ENCODE data around the gene MICU1. TPM values are rescaled to one million over a fixed set of nuclear protein-coding genes. Genes with fewer than 3 reads are reported as not detected.

MICU1 gene
- total RNA-seq, 1 experiment from 2014 or later = 39.4 TPM

DNA sequence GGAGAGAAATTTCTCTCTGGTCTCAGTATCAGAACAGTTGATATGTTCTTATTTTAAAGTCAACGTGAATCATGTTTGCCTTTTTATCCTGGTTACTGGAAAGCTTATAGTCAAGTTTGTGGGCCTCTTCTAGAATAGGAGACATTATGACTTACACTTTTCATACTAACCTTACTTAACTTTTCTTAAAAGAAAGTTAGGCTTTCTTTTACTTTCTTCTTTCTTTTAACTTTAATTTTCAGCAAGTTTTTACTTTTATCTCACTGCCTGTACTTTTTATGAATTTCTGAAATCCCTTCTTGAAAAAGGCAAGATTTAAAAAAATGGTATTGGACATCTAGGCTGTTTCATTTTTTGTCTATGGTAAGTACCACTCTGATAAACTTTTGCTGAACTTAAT, 195.9 kb downstream of the MICU1 start:
- H3K79me2 ChIP-seq (ENCODE audit: insufficient read depth, low read length) = no peaks in the 10 kb centered on the region
- no peaks in the 10 kb centered on the region for H3K4me1 ChIP-seq (ENCODE audit: control insufficient read depth in 1 of 2, insufficient read depth in 2 of 2, low read length in 2 of 2)
- H3K9me2 ChIP-seq (ENCODE audit: insufficient read depth) = no peaks in the 10 kb centered on the region
- ATAC-seq (no peak), DNase-seq (ENCODE audit: low read depth, low spot score) (no peak)
- ChIA-PET RAD21 (ENCODE audit: low non-redundant PET in 1 of 2, low total read pairs in 2 of 2, uncharacterized antibody in 2 of 2, unreplicated experiment in 2 of 2) (no interaction called here), POLR2A (no interaction called here), CTCF (no interaction called here)
- no peak overlapping the region for H3K27ac ChIP-seq (ENCODE audit: low read depth, low read length)
- intact Hi-C loops (cut with micrococcal nuclease) = no loop called here
- H3K9ac ChIP-seq (ENCODE audit: low read length) = no peak overlapping the region
- no peak overlapping the region for H3K4me3 ChIP-seq (replicated peaks in 1 of 2; ENCODE audit: low read depth in 1 of 2, low read length in 2 of 2)
- no peak overlapping the region for H3K4me2 ChIP-seq (ENCODE audit: low read length)
- no peak overlapping the region for H2AFZ ChIP-seq (ENCODE audit: low read depth, low read length, poor library complexity, severe bottlenecking)
- no TSS peak for BruUV-seq (replicated peaks)
- H3K36me3 ChIP-seq (ENCODE audit: control insufficient read depth in 1 of 2, insufficient read depth in 2 of 2, low read length in 2 of 2) = no peaks in the 10 kb centered on the region
- H3K9me3 ChIP-seq (ENCODE audit: control insufficient read depth in 1 of 2, insufficient read depth in 1 of 2, low read depth in 1 of 2, low read length in 2 of 2) = no peaks in the 10 kb centered on the region
- TF ChIP-seq JUND (IDR thresholded peaks at IDR 0.05) (no peak), YY1 (IDR thresholded peaks at IDR 0.05; ENCODE audit: extremely low read depth, insufficient replicate concordance, low read depth, low read length) (no peak), ZNF274 (IDR thresholded peaks at IDR 0.05; ENCODE audit: low read depth, low read length) (no peak), RAD21 (IDR thresholded peaks at IDR 0.05; ENCODE audit: low read depth) (no peak), SRF (IDR thresholded peaks at IDR 0.05; ENCODE audit: low read depth) (no peak), MAX (IDR thresholded peaks at IDR 0.05) (no peak), SIN3A (IDR thresholded peaks at IDR 0.05; ENCODE audit: low read depth) (no peak), TCF7L2 (IDR thresholded peaks at IDR 0.05; ENCODE audit: borderline replicate concordance, extremely low read depth, insufficient read depth, insufficient read length) (no peak)
- TF ChIP-seq, protein P1, sequence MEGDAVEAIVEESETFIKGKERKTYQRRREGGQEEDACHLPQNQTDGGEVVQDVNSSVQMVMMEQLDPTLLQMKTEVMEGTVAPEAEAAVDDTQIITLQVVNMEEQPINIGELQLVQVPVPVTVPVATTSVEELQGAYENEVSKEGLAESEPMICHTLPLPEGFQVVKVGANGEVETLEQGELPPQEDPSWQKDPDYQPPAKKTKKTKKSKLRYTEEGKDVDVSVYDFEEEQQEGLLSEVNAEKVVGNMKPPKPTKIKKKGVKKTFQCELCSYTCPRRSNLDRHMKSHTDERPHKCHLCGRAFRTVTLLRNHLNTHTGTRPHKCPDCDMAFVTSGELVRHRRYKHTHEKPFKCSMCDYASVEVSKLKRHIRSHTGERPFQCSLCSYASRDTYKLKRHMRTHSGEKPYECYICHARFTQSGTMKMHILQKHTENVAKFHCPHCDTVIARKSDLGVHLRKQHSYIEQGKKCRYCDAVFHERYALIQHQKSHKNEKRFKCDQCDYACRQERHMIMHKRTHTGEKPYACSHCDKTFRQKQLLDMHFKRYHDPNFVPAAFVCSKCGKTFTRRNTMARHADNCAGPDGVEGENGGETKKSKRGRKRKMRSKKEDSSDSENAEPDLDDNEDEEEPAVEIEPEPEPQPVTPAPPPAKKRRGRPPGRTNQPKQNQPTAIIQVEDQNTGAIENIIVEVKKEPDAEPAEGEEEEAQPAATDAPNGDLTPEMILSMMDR (IDR thresholded peaks at IDR 0.05 in 2 of 3, conservative IDR thresholded peaks at IDR 0.05 in 1 of 3; ENCODE audit: borderline replicate concordance in 1 of 3, insufficient read depth in 1 of 3, low read depth in 2 of 3, low read length in 2 of 3) = no peak
- TF ChIP-seq, protein P2, sequence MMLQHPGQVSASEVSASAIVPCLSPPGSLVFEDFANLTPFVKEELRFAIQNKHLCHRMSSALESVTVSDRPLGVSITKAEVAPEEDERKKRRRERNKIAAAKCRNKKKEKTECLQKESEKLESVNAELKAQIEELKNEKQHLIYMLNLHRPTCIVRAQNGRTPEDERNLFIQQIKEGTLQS (IDR thresholded peaks at IDR 0.05) = no peak
- TF ChIP-seq, protein P3, sequence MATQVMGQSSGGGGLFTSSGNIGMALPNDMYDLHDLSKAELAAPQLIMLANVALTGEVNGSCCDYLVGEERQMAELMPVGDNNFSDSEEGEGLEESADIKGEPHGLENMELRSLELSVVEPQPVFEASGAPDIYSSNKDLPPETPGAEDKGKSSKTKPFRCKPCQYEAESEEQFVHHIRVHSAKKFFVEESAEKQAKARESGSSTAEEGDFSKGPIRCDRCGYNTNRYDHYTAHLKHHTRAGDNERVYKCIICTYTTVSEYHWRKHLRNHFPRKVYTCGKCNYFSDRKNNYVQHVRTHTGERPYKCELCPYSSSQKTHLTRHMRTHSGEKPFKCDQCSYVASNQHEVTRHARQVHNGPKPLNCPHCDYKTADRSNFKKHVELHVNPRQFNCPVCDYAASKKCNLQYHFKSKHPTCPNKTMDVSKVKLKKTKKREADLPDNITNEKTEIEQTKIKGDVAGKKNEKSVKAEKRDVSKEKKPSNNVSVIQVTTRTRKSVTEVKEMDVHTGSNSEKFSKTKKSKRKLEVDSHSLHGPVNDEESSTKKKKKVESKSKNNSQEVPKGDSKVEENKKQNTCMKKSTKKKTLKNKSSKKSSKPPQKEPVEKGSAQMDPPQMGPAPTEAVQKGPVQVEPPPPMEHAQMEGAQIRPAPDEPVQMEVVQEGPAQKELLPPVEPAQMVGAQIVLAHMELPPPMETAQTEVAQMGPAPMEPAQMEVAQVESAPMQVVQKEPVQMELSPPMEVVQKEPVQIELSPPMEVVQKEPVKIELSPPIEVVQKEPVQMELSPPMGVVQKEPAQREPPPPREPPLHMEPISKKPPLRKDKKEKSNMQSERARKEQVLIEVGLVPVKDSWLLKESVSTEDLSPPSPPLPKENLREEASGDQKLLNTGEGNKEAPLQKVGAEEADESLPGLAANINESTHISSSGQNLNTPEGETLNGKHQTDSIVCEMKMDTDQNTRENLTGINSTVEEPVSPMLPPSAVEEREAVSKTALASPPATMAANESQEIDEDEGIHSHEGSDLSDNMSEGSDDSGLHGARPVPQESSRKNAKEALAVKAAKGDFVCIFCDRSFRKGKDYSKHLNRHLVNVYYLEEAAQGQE (IDR thresholded peaks at IDR 0.05; ENCODE audit: low read depth) = no peak
- H3K27me3 ChIP-seq (ENCODE audit: insufficient read depth, low read length) = no peaks in the 10 kb centered on the region
- no peaks in the 10 kb centered on the region for H4K20me1 ChIP-seq (ENCODE audit: insufficient read depth)

Measured in HCT116 (cell line).